Subcutaneous abdominal adipose tissue (tissue), 5 donors: ENCODE measurements around the gene IFI6.
"Not testable (repeated sequence)": the region's sequence is repeated elsewhere in the genome, so short reads cannot be mapped to it uniquely, and the experiment has no call there.

Source experiments
- H3K27ac ChIP-seq: one replicate; pipeline ENCODE4 v1.7.0; 2013; ENCODE audit warnings: low read depth, mild to moderate bottlenecking, inconsistent platforms, low read length, moderate library complexity
- H3K27me3 ChIP-seq, 5 donors: one replicate each; pipeline ENCODE4 v1.7.0; 2013; ENCODE audit warnings: low read length in 5 of 5, inconsistent platforms in 1 of 5; ENCODE audit not compliant: control insufficient read depth in 5 of 5, insufficient read depth in 4 of 5
- H3K36me3 ChIP-seq, 5 donors: one replicate each; pipeline ENCODE4 v1.7.0; 2013; ENCODE audit warnings: low read length in 5 of 5; ENCODE audit not compliant: control insufficient read depth in 5 of 5, insufficient read depth in 5 of 5
- H3K4me1 ChIP-seq, 5 donors: one replicate each; pipeline ENCODE4 v1.7.0; 2013; ENCODE audit warnings: low read length in 5 of 5, mild to moderate bottlenecking in 3 of 5, moderate library complexity in 1 of 5; ENCODE audit not compliant: control insufficient read depth in 5 of 5, insufficient read depth in 5 of 5
- H3K4me3 ChIP-seq, 5 donors: one replicate each; pipeline ENCODE4 v1.7.0; 2013; ENCODE audit warnings: low read length in 5 of 5, low read depth in 1 of 5
- H3K9ac ChIP-seq, 5 donors: one replicate each; pipeline ENCODE4 v1.7.0; 2013; ENCODE audit warnings: low read length in 5 of 5, mild to moderate bottlenecking in 4 of 5, moderate library complexity in 3 of 5
- H3K9me3 ChIP-seq, 5 donors: one replicate each; pipeline ENCODE4 v1.7.0; 2013; ENCODE audit warnings: low read length in 5 of 5; ENCODE audit not compliant: control insufficient read depth in 5 of 5
- donor health status: healthy.
- donor health status: healthy.
- donor health status: healthy.
- donor health status: healthy.
- donor health status: healthy.

IFI6 gene

DNA sequence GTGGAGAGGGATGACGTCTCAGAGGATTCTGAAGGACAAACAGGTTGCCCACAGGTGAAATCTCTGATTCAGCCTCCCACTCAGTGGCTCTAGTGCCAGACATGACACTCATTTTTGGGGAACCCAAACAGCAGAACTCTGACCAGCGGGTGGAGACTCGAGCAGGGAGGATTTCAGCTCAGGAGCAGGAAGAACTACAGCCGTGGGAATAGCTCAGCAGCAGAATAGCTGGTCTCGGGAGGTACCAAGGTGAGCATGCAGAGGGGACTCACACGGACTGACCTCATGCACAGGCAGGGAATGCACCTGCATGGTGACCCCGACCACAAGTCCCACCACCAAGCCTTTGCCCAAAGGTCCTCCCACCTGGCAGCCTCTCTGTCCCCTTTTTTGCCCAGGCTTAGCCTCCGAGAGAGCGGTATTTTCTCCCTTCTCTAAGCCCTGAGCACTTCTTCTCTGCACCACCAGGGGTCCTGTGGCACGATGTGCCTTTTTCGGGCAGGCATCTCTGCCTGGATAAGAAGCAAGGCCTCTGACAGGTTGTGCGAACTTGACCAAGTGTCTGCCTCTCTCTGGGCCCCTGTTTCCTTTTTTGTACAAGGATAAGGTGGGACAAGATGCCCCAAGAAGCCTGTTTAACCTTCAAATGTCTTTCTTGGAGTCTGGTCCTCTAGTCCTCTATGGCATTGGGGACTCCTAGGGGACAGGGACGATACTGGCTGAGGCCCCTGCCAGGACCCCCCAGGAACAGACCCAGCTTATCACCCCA, 28.2 kb downstream of the IFI6 start:
- no peaks in the 10 kb centered on the region for H3K9me3 ChIP-seq
- H3K27ac ChIP-seq = no peak overlapping the region
- no peaks in the 10 kb centered on the region for H3K36me3 ChIP-seq
- peaks cover 0 to 12% (median 7%) of the 10 kb centered on the region in 5 donors for H3K4me1 ChIP-seq
- no peak overlapping the region for H3K9ac ChIP-seq
- no peak overlapping the region for H3K4me3 ChIP-seq
- no peaks in the 10 kb centered on the region for H3K27me3 ChIP-seq

DNA sequence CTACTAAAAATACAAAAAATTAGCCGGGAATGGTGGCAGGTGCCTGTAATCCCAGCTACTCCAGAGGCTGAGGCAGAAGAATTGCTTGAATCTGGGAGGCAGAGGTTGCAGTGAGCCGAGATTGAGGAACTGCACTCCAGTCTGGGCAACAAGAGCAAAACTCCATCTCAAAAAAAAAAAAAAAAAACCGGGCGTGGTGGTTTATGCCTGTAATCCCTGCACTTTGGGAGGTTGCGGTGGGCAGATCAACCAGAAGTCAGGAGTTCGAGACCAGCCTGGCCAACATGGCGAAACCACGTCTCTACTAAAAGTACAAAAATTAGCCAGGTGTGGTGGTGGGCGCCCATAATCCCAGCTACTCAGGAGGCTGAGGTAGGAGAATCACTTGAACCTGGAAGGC, 31.5 kb downstream of the IFI6 start:
- not testable (repeated sequence) for H3K36me3 ChIP-seq, H3K27ac ChIP-seq, H3K4me3 ChIP-seq, H3K9me3 ChIP-seq, H3K4me1 ChIP-seq, H3K9ac ChIP-seq, H3K27me3 ChIP-seq

DNA sequence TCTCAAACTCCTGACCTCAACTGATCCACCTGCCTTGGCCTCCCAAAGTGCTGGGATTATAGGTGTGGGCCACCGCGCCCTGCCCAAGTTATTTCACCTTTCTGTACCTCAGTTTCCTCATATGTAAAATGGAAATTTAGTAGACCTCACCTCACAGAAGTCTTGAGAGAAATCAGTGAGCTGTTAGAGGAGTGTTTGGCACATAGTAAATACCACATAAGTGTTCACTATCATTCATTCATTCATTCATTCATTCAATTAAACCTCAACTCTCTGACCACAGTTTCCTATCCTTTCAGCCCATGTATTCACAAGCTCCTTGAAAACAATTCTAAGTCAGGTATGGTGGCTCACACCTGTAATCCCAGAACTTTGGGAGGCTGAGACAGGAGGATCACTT, 33.2 kb downstream of the IFI6 start:
- H3K4me3 ChIP-seq = no peak overlapping the region
- H3K27me3 ChIP-seq = no peaks in the 10 kb centered on the region
- H3K9ac ChIP-seq = no peak overlapping the region
- H3K4me1 ChIP-seq = peaks cover 0 to 18% (median 12%) of the 10 kb centered on the region in 5 donors
- no peaks in the 10 kb centered on the region for H3K9me3 ChIP-seq
- no peak overlapping the region for H3K27ac ChIP-seq
- no peaks in the 10 kb centered on the region for H3K36me3 ChIP-seq

DNA sequence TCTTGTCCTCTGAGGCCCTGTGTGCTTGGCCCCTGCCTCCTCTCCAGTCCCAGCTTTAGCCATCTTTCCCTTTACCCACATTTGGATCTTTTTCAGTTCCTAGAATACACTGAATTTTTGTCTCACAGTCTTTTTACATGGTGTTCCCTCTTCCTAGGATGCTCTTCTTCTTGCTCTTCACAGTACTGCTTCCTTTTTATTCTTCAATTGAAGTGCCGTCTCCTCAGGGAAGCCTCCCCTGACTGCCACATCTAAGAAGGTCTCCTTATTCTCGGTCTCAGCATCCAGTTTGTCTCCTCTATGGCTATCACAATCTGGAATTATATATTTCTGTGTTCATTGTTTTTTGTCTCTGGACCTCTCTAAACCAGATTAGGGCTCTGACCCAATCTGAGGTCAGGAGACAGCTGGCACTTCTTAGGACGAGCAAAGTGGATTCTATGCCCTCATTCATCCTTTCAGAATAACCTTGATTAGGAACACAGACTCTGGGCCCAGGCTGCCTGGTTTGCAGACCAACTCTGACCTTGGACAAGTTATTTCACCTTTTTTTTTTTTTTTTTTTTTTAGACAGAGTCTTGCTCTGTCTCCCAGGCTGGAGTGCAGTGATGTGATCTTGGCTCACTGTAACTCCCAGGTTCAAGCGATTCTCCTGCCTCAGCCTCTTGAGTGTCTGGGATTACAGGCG, 33.8 kb downstream of the IFI6 start:
- Histone ChIP-seq H3K9me3 (no peaks in the 10 kb centered on the region), H3K27me3 (no peaks in the 10 kb centered on the region), H3K36me3 (no peaks in the 10 kb centered on the region), H3K9ac (no peak overlapping the region), H3K4me1 (peaks cover under 1 to 22% (median 17%) of the 10 kb centered on the region in 5 donors), H3K4me3 (no peak overlapping the region), H3K27ac (no peak overlapping the region)

DNA sequence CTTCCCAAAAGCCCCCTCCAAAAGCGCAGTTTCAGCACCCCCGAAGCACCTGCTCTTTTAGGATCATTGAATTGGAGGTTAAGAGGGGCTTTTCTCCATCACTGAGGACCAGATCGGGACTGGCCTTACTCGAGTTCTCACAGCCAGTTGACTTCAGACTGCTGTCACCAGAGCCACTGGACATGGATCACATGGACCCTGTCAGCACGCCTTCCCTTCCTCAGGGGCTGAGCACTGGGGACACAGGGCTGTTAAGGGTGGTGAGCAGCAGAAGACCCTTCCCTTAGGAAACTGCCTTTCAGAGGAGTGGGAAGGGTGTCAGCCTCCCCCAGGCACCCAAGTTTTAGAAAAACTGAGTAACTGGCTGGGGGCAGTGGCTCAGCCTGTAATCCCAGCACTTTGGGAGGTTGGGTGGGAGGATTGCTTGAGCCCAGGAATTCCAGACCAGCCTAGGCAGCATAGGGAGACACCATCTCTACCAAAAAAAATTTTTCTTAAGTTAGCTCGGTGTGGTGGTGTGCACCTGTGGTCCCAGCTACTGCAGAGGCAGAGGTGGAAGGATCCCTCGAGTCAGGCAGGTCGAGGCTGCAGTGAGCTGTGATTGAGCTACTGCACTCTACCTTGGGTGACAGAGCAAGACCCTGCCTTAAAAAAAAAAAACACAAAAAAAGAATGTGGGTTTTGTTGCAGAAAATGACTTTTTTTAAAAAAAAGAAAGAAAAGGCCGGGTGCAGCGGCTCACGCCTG, 36.4 kb downstream of the IFI6 start:
- Histone ChIP-seq H3K27me3 (peaks cover 0 to 3% (median 0%) of the 10 kb centered on the region in 5 donors), H3K4me1 (peaks cover 13 to 48% (median 39%) of the 10 kb centered on the region in 5 donors), H3K27ac (no peak overlapping the region), H3K9me3 (no peaks in the 10 kb centered on the region), H3K4me3 (peak overlapping the region in 1 of 5 donors; percentile 24), H3K36me3 (no peaks in the 10 kb centered on the region), H3K9ac (peak overlapping the region in 1 of 5 donors; percentile 46)

DNA sequence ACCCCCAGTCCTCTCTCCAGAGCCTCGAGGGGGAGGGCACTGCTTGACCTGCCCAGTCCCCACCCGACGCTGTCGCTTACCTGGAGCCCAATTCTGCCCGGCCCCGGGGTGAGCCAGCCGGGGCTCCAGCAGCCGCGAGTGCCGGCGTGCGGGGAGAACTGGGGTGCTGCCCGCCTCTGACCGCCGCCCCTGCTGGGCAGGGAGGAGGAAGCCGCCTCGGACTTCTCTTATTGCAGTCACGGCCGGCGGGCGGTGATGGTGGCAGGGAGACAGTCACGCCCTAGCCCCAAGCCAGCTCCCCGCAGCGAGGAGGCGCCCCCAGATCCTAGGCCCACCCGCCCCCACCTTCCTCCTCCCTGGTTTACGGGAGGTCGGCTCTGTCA, 37.0 kb downstream of the IFI6 start, which contains the start of gene FGR:
TSS of gene FGR (minus strand) at position 201 of the 383 bp plus-strand sequence. CDS start 11,269 bp downstream, outside the sequence.
- Histone ChIP-seq H3K9ac (peak within 1 kb of the TSS; percentile 43 to 91 (median 79)), H3K9me3 (no peaks in the 10 kb centered on the region), H3K27me3 (peaks cover 0 to 3% (median 0%) of the 10 kb centered on the region in 5 donors), H3K4me3 (peak within 1 kb of the TSS; percentile 54 to 72 (median 68)), H3K4me1 (peaks cover 13 to 52% (median 40%) of the 10 kb centered on the region in 5 donors), H3K27ac (peak within 1 kb of the TSS; percentile 84), H3K36me3 (no peaks in the 10 kb centered on the region)

DNA sequence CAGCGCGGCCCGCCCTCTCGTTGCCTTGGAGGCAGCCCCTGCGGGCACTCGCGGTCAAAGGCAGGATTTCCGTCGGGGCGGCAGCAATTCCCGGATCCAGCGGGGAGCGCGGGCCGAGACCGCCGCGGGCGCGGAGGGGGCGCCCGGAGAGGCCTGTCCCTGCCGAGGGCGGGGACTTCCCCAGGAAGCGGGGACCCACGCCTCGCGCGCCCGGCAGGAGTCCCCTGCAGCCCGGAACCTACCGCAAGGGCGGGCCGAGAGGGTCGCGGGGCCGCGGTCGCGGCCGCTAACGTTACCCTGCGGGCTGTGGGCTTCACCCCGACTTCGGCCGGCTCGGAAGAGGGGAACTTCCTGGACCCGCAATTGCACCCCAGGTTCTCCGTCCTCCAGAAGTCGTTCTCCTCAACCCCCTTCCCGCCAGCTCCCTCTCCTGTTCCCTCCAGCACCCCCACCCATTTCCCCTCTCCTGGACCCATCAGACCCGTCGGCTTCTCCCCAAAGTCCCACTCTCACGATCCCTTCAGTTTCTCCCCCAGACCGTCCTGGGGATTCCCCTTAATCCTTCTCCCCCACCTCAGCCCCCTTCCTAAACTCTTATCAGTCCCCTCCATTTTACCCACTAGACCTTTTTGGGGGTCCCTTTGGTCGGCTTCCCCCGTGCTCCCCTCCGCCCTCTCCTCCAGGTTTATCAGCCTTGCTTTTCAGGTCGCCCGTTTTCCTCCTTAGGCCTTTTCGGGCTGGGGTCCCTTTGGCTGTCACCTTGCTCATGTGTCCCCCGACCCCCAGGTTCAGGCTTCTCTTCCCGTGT, 37.6 kb downstream of the IFI6 start:
- Histone ChIP-seq H3K27ac (peak overlapping the region; percentile 84), H3K4me1 (peaks cover 14 to 53% (median 43%) of the 10 kb centered on the region in 5 donors), H3K36me3 (no peaks in the 10 kb centered on the region), H3K9ac (peak overlapping the region; percentile 43 to 91 (median 79)), H3K9me3 (no peaks in the 10 kb centered on the region), H3K4me3 (peak overlapping the region; percentile 54 to 72 (median 68)), H3K27me3 (peaks cover 0 to 3% (median 0%) of the 10 kb centered on the region in 5 donors)

DNA sequence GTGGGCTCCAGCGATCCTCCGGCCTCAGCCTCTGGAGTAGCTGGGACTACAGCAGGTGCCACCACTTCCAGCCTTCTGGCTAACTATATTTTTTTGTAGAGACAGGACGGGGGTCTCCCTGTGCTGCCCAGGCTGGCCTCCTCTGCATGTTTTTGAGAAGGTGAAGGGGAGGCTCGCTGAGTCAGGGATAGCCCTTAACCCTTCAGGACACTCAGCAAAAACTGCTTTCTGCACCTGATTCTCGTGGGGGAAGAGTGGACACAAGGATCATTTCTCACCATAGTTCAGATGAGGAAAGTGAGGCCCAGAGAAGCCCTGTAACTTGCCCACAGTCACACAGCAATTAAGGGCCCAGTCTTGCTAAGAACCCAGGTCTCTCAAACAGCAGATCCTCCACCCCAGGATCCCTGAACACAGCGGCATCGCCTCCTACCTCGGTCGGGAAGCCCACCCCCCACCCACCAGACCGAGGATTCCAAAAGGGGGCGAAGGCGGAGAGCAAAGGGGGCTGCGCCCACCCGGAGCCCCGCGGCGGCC, 38.3 kb downstream of the IFI6 start:
- Histone ChIP-seq H3K36me3 (no peaks in the 10 kb centered on the region), H3K27me3 (peaks cover 0 to 3% (median 0%) of the 10 kb centered on the region in 5 donors), H3K4me3 (peak overlapping the region; percentile 43 to 72 (median 64)), H3K9ac (peak overlapping the region; percentile 43 to 86 (median 79)), H3K27ac (peak overlapping the region; percentile 84), H3K4me1 (peaks cover 17 to 60% (median 49%) of the 10 kb centered on the region in 5 donors), H3K9me3 (no peaks in the 10 kb centered on the region)

DNA sequence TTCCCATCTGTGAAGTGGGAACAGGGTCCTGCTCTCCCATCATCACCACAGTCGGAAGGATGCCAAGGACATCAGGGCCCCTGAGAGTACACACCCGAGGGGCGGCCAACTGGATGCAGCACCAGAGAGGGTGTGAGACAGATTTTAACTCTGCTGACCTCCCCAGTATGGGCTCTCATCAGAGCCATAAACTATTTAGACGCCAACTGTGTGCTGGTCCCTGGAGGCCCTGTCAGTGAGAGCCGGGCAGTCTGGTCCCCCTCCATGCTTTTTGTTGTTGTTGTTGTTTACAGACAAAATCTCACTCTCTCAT, 38.7 kb downstream of the IFI6 start:
- H3K9ac ChIP-seq = peak overlapping the region in 3 of 5 donors; percentile 79 to 86 (median 81)
- peak overlapping the region; percentile 84 for H3K27ac ChIP-seq
- peaks cover 0 to 3% (median 0%) of the 10 kb centered on the region in 5 donors for H3K27me3 ChIP-seq
- no peaks in the 10 kb centered on the region for H3K36me3 ChIP-seq
- H3K4me3 ChIP-seq = peak overlapping the region in 3 of 5 donors; percentile 4 to 71 (median 64)
- H3K4me1 ChIP-seq = peaks cover 17 to 65% (median 54%) of the 10 kb centered on the region in 5 donors
- no peaks in the 10 kb centered on the region for H3K9me3 ChIP-seq
